ENCODE data around the gene SAMD3.
"Not testable (repeated sequence)": the region's sequence is repeated elsewhere in the genome, so short reads cannot be mapped to it uniquely, and the experiment has no call there.

Gene SAMD3

GRCh38 chr6:130129762-130130246 lies 92.9 kb downstream of the SAMD3 start:
- no peak for DNase-seq (ENCODE audit: low spot score)

- no peak for DNase-seq (ENCODE audit: low spot score)
These were observed 94.4 kb downstream of the SAMD3 start for GRCh38 chr6:130128326-130128725.

- no peak for DNase-seq (ENCODE audit: low spot score)
These were observed 95.6 kb downstream of the SAMD3 start for GRCh38 chr6:130127195-130127594.

GRCh38 chr6:130122243-130122642 lies 100.5 kb downstream of the SAMD3 start:
- no peak for DNase-seq (ENCODE audit: low spot score)

GRCh38 chr6:130120731-130121130 lies 102.0 kb downstream of the SAMD3 start:
- DNase-seq (ENCODE audit: low spot score): no peak

GRCh38 chr6:130119211-130119610 lies 103.5 kb downstream of the SAMD3 start:
- DNase-seq (ENCODE audit: low spot score): no peak

- DNase-seq (ENCODE audit: low spot score): no peak
These were observed 104.5 kb downstream of the SAMD3 start for GRCh38 chr6:130118236-130118635.

- DNase-seq (ENCODE audit: low spot score): not testable (repeated sequence)
These were observed 105.5 kb downstream of the SAMD3 start for GRCh38 chr6:130117187-130117701.

GRCh38 chr6:130116273-130116672 lies 106.5 kb downstream of the SAMD3 start:
- DNase-seq (ENCODE audit: low spot score): no peak

GRCh38 chr6:130115036-130115435 lies 107.7 kb downstream of the SAMD3 start:
- no peak for DNase-seq (ENCODE audit: low spot score)

GRCh38 chr6:130113201-130113710 lies 109.5 kb downstream of the SAMD3 start:
- DNase-seq (ENCODE audit: low spot score): no peak

- DNase-seq (ENCODE audit: low spot score): no peak
These were observed 111.7 kb downstream of the SAMD3 start for GRCh38 chr6:130111031-130111430.

GRCh38 chr6:130107710-130108109 lies 115.0 kb downstream of the SAMD3 start:
- DNase-seq (ENCODE audit: low spot score): no peak

GRCh38 chr6:130105996-130106704 lies 116.6 kb downstream of the SAMD3 start:
- DNase-seq (ENCODE audit: low spot score): no peak

- DNase-seq (ENCODE audit: low spot score): no peak
These were observed 123.6 kb downstream of the SAMD3 start for GRCh38 chr6:130099119-130099518.

GRCh38 chr6:130098317-130098716 lies 124.4 kb downstream of the SAMD3 start:
- DNase-seq (ENCODE audit: low spot score): no peak
